K562 (cell line): ENCODE data around the gene KIF3B. TPM values are rescaled to one million over a fixed set of nuclear protein-coding genes. Genes with fewer than 3 reads are reported as not detected.

ENCODE experiments used
- ATAC-seq: fragments of 200-7000 bp; cut with Tn5 transposase; 3 replicates; pipeline ENCODE4 v1.9.1; 2020; ENCODE audit warnings: moderate library complexity
- BruUV-seq: library from RNA; stranded (reverse); fragments of 400-500 nt; replicated peaks from 2 replicates; lab custom pipeline; 2021; lab: Mats Ljungman, UMichigan
- CTCF ChIA-PET: fragments of 300-600 bp; formaldehyde crosslinking; extraction: SDS; loops from one replicate; lab custom pipeline; 2021; ENCODE audit warnings: low intra/inter-chr PET ratio; lab: Yijun Ruan, JAX
- POLR2A ChIA-PET: fragments of 300-600, 350-650 bp; sonication (Branson Sonifier 250); formaldehyde crosslinking; extraction: SDS; loops from one replicate; lab custom pipeline; 2021; ENCODE audit warnings: antibody characterized with exemption, inconsistent platforms; lab: Yijun Ruan, JAX
- DNase-seq, 4 experiments: peaks; one replicate each; pipeline versions ENCODE4 v3.0.0 to v3.0.0-alpha.2; 2011 to 2018; ENCODE audit warnings: low spot score in 3 of 4, mixed read lengths in 3 of 4; ENCODE audit errors: extremely low read depth in 1 of 4
- FAIRE-seq: peaks from 2 replicates; lab custom pipeline; 2011; peaks lifted over from hg19 to GRCh38; lab: Jason Lieb, UNC
- H2AFZ ChIP-seq: 2 replicates; pipeline ENCODE4 v1.6.0; 2011; ENCODE audit warnings: low read depth, low read length, control low read depth, inconsistent platforms
- H3K27ac ChIP-seq: fragments of 200-600 bp; 3 replicates; pipeline ENCODE4 v1.8.0; 2011; ENCODE audit warnings: low read depth, mild to moderate bottlenecking, control low read depth, inconsistent platforms, low read length, moderate library complexity, mixed read lengths; ENCODE audit errors: extremely low read depth
- H3K27me3 ChIP-seq, 2 experiments: fragments of 300-600 bp in 1 of 2; 2 replicates in 1 of 2; 3 replicates in 1 of 2; pipeline versions ENCODE4 v1.6.0 to v1.8.0; 2011; ENCODE audit warnings: inconsistent platforms in 2 of 2, low read length in 2 of 2, mild to moderate bottlenecking in 1 of 2, mixed read lengths in 1 of 2, moderate library complexity in 1 of 2; ENCODE audit not compliant: control insufficient read depth in 2 of 2, insufficient read depth in 2 of 2
- H3K36me3 ChIP-seq: fragments of 300-600 bp; 3 replicates; pipeline ENCODE4 v1.8.0; 2011; ENCODE audit warnings: mild to moderate bottlenecking, low read length, inconsistent platforms; ENCODE audit not compliant: control insufficient read depth, insufficient read depth
- H3K4me1 ChIP-seq, 2 experiments: fragments of 200-600 bp in 1 of 2; replicated peaks in 1 of 2; 2 replicates in 1 of 2; 3 replicates in 1 of 2; pipeline versions ENCODE4 v1.5.1 to v1.8.0; 2011; ENCODE audit warnings: inconsistent platforms in 2 of 2, low read length in 2 of 2, mild to moderate bottlenecking in 1 of 2, mixed read lengths in 1 of 2, moderate library complexity in 1 of 2; ENCODE audit not compliant: control insufficient read depth in 2 of 2, insufficient read depth in 2 of 2
- H3K4me2 ChIP-seq: 2 replicates; pipeline ENCODE4 v1.6.1; 2011; ENCODE audit warnings: low read length, control low read depth, inconsistent platforms, mixed read lengths; ENCODE audit not compliant: insufficient read depth
- H3K4me3 ChIP-seq: fragments of 200-600 bp; sonication (generic), shearing (Covaris generic); 2 replicates; pipeline ENCODE4 v1.5.1; 2016; ENCODE audit warnings: control low read depth, inconsistent platforms
- H3K79me2 ChIP-seq: fragments of 200-600 bp; 3 replicates; pipeline ENCODE4 v1.8.0; 2011; ENCODE audit warnings: low read length, inconsistent platforms; ENCODE audit not compliant: control insufficient read depth, insufficient read depth
- H3K9ac ChIP-seq, 2 experiments: 2 replicates each; pipeline versions ENCODE4 v1.6.0 to v1.6.1; 2011; ENCODE audit warnings: low read depth in 2 of 2, low read length in 2 of 2, control low read depth in 1 of 2, inconsistent platforms in 1 of 2, mild to moderate bottlenecking in 1 of 2, mixed read lengths in 1 of 2; ENCODE audit not compliant: insufficient read depth in 1 of 2
- H3K9me1 ChIP-seq: one replicate; pipeline ENCODE4 v1.6.0; 2011; ENCODE audit warnings: inconsistent platforms, mild to moderate bottlenecking, low read length, moderate library complexity; ENCODE audit not compliant: control insufficient read depth, insufficient read depth
- H3K9me3 ChIP-seq: replicated peaks from 2 replicates; pipeline ENCODE4 v1.5.1; 2011; ENCODE audit warnings: low read depth, low read length, inconsistent platforms; ENCODE audit not compliant: control insufficient read depth, insufficient read depth
- H4K20me1 ChIP-seq: replicated peaks from 2 replicates; pipeline ENCODE4 v1.6.1; 2011; ENCODE audit warnings: low read length, inconsistent platforms, mixed read lengths; ENCODE audit not compliant: control insufficient read depth, insufficient read depth
- DNMT1 ChIP-seq: fragments of 450-650 bp; IDR thresholded peaks from 2 replicates; pipeline ENCODE4 v1.6.1; 2016; ENCODE audit warnings: antibody characterized with exemption, mild to moderate bottlenecking
- KLF13 ChIP-seq: fragments of 450-650 bp; IDR thresholded peaks from 2 replicates; pipeline ENCODE4 v1.6.1; 2016; ENCODE audit warnings: missing genetic modification characterization, low read depth, mild to moderate bottlenecking, missing compliant biosample characterization, moderate library complexity, borderline replicate concordance
- KLF16 ChIP-seq: IDR thresholded peaks from 2 replicates; pipeline ENCODE4 v1.6.1; 2016; ENCODE audit warnings: antibody characterized with exemption
- NFYB ChIP-seq: IDR thresholded peaks from 2 replicates; pipeline ENCODE4 v1.6.1; 2011; ENCODE audit warnings: mild to moderate bottlenecking, moderate library complexity; ENCODE audit not compliant: insufficient read length; ENCODE audit errors: extremely low read depth
- NR2C1 ChIP-seq, 2 experiments: fragments of 450-650 bp; IDR thresholded peaks; 2 replicates each; pipeline ENCODE4 v1.6.1; 2017; ENCODE audit warnings: mild to moderate bottlenecking in 2 of 2, antibody characterized with exemption in 1 of 2, inconsistent platforms in 1 of 2, missing compliant biosample characterization in 1 of 2, missing genetic modification characterization in 1 of 2
- PURB ChIP-seq: sonication (generic); formaldehyde crosslinking; IDR thresholded peaks from 2 replicates; pipeline ENCODE4 v1.9.0; 2021; ENCODE audit warnings: low read depth, mild to moderate bottlenecking, missing genetic modification reagents
- TSC22D4 ChIP-seq: fragments of 450-650 bp; IDR thresholded peaks from 2 replicates; pipeline ENCODE4 v1.6.1; 2016; ENCODE audit warnings: missing genetic modification characterization, missing biosample characterization, control low read depth
- WGBS: fragments of 100-300 bp; shearing (Covaris generic); methylation state at CpG from one replicate; pipeline ENCODE4 v1.1.6; 2016; ENCODE audit warnings: low coverage, mixed read lengths; ENCODE audit not compliant: insufficient coverage; ENCODE audit errors: missing lambda C conversion rate; 5-methylcytosine and 5-hydroxymethylcytosine counted together
- in situ Hi-C: fragments of 300-500 bp; cut with MboI; formaldehyde crosslinking; loops from 4 replicates; pipeline ENCODE4 v1.15.0; 2018; ENCODE audit warnings: inconsistent platforms, mixed read lengths
- intact Hi-C: fragments of 100-400 bp; cut with micrococcal nuclease; formaldehyde crosslinking; loops from 2 replicates; pipeline ENCODE4 v1.14.2; 2022
- polyA plus RNA-seq, 8 experiments: library from polyadenylated mRNA; depleted of rRNA in 4 of 8; stranded (reverse) in 5 of 8; unstranded in 3 of 8; fragments of >200 nt; fragmentation: Nextera tagmentation in 2 of 8; fragmentation: Illumina TruSeq in 1 of 8; extraction: Ambion mirVana in 2 of 8; extraction: Trizol in 1 of 8; gene quantifications; 2 replicates each; pipeline versions ENCODE4 v1.2.1 to v1.2.3, GENCODE V29; 2011 to 2014; ENCODE audit warnings: inconsistent platforms in 1 of 8, missing spikeins in 1 of 8
- total RNA-seq, 7 experiments: library from RNA; depleted of rRNA in 6 of 7; stranded (reverse); fragments of >200 nt in 6 of 7; fragmentation: Illumina TruSeq in 2 of 7; extraction: Trizol in 2 of 7; gene quantifications; 2 replicates each; pipeline versions ENCODE4 v1.2.1 to v1.2.3, GENCODE V29; 2011 to 2021; ENCODE audit warnings: low replicate concordance in 1 of 7
- TF ChIP-seq, protein P1 (sequence below): IDR thresholded peaks from 2 replicates; pipeline ENCODE4 v1.6.1; 2014; ENCODE audit warnings: antibody characterized with exemption

KIF3B gene
- total and polyA plus RNA-seq, 9 of the 15 experiments (the other 6 are each of a cell fraction or from before 2014, with no cell fraction given) = 2.9 to 12.3 (median 8.6) TPM

DNA sequence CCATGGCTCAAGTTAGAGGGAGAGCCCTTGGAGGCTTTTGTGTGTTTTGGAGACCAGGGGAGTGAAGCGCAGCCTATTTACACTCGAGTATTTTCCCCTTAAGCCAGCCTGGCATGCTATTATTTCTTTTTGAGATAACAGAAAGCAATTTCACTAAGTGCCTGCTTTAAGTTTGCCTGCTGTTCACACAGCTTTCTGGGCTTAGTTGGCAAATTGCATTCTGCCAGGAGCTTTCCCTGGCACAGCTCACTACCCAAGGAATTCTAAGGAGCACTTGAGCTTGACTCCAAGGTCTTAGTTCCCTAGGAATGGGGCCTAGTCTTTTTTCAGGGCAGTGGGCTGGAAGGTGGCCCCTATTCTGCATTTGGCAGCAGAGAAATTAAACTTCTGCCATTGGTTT, 61.7 kb downstream of the KIF3B start:
- no peak for ATAC-seq
- H3K9me1 ChIP-seq = no peaks in the 10 kb centered on the region
- no peak overlapping the region for H2AFZ ChIP-seq
- no peaks in the 10 kb centered on the region for H3K9me3 ChIP-seq
- CTCF ChIA-PET = no interaction called here
- in situ Hi-C loops (no loop called here), intact Hi-C loops (loop anchor here (10.0 kb wide), 1 partner anchor 316 kb away; no protein-coding TSS in a partner anchor)
- H3K36me3 ChIP-seq = no peaks in the 10 kb centered on the region
- FAIRE-seq = no peak
- H4K20me1 ChIP-seq = no peaks in the 10 kb centered on the region
- TF ChIP-seq KLF16 = no peak
- no peak for TF ChIP-seq NR2C1 (IDR thresholded peaks at IDR 0.05)
- no peak for TF ChIP-seq NR2C1 (tag; IDR thresholded peaks at IDR 0.05)
- no peak for TF ChIP-seq DNMT1
- TF ChIP-seq TSC22D4 (tag) = no peak
- TF ChIP-seq, protein P1, sequence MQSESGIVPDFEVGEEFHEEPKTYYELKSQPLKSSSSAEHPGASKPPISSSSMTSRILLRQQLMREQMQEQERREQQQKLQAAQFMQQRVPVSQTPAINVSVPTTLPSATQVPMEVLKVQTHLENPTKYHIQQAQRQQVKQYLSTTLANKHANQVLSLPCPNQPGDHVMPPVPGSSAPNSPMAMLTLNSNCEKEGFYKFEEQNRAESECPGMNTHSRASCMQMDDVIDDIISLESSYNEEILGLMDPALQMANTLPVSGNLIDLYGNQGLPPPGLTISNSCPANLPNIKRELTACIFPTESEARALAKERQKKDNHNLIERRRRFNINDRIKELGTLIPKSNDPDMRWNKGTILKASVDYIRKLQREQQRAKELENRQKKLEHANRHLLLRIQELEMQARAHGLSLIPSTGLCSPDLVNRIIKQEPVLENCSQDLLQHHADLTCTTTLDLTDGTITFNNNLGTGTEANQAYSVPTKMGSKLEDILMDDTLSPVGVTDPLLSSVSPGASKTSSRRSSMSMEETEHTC = no peak
- no peak for TF ChIP-seq NFYB
- TF ChIP-seq KLF13 (tag) = no peak
- no peak for TF ChIP-seq PURB (CRISPR knock-in tag)
- H3K9ac ChIP-seq = peak overlapping the region in 1 of 2 experiments; percentile 22; a peak in 1 of 4 replicates
- no peaks in the 10 kb centered on the region for H3K79me2 ChIP-seq
- H3K4me3 ChIP-seq = no peak overlapping the region
- no peak overlapping the region for H3K4me2 ChIP-seq
- no peaks in the 10 kb centered on the region for H3K27me3 ChIP-seq
- POLR2A ChIA-PET = interaction anchor here (1.9 kb wide), 1 partner anchor 54 kb away, joined by 5 read pairs; no protein-coding TSS in a partner anchor
- H3K27ac ChIP-seq = no peak overlapping the region
- DNase-seq = no peak
- BruUV-seq = no TSS peak
- WGBS = 56% methylated on average over 2 of the region's 2 CpGs
- peaks cover 3 to 15% of the 10 kb centered on the region in 2 experiments; a peak in 4 of 5 replicates for H3K4me1 ChIP-seq
